Ishikawa (cell line): ENCODE data around the gene STK25.

ENCODE experiments used
- CEBPB ChIP-seq: IDR thresholded peaks from 2 replicates; pipeline ENCODE4 v1.6.1; 2012
- CREB1 ChIP-seq: IDR thresholded peaks from 2 replicates; pipeline ENCODE4 v1.6.1; 2012; ENCODE audit warnings: low read depth
- EP300 ChIP-seq: IDR thresholded peaks from 2 replicates; pipeline ENCODE4 v1.6.1; 2012; ENCODE audit warnings: borderline replicate concordance
- FOXM1 ChIP-seq: IDR thresholded peaks from 2 replicates; pipeline ENCODE4 v1.6.1; 2012; ENCODE audit warnings: low read depth, borderline replicate concordance
- RAD21 ChIP-seq: IDR thresholded peaks from 2 replicates; pipeline ENCODE4 v1.6.1; 2012; ENCODE audit warnings: low read depth
- TEAD4 ChIP-seq: IDR thresholded peaks from 2 replicates; pipeline ENCODE4 v1.6.1; 2012

DNA sequence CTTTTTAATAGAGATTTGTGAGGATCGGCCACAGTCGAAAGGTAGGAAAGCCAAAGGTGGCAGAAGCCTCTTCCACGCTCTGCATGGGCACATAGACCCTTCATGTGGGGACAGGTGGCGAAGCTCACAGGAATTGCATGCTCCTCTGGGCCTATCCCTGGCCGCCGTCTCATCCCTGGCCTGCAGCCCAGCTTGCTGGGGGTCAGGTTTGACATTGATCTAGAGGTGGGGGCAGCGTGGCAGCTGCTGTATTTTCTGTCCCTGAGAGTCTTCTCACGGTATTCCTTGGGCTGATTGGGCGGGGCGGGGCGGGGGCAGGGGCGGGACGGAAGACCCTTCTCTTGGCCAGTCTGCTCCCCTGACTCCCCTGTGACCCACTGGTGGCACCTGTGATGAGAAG lies 48.9 kb downstream of the STK25 start:
- TF ChIP-seq FOXM1, result no peak
- TF ChIP-seq CREB1, result no peak
- no peak for TF ChIP-seq EP300
- no peak for TF ChIP-seq CEBPB
- TF ChIP-seq TEAD4, result no peak
- no peak for TF ChIP-seq RAD21
